Measurements from ENCODE around the gene GSX1.
A peak's percentile ranks its signal among the peaks of the same experiment; 100 is the strongest.

GSX1 gene

GRCh38 chr13:27830010-27830409 is 37.7 kb downstream of the GSX1 start:
- DNase-seq (ENCODE audit: low read depth in 4 of 4, low spot score in 1 of 4): peak; percentile 28 to 49 (median 42)

DNA sequence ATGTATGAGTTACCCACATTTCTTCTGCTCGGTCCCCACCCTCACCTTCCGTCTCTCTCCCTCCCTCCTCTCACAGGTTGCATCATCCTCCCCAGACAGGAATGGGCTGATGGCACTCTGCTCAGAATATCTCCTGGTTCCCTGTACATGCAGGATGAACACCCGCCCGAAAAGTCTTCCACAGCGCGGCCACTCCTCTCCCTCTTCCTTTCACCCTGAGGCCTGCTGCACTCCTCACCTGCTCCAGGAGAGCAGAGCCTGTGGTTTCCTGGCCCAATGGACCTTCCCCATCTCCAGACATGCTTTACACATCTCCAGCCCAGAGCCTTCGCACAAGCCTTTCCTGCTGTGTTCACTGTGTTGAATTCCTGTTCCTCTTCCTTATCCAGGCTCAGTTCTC is 40.9 kb downstream of the GSX1 start:
- DNase-seq (ENCODE audit: low read depth in 4 of 4, low spot score in 1 of 4): no peak

DNA sequence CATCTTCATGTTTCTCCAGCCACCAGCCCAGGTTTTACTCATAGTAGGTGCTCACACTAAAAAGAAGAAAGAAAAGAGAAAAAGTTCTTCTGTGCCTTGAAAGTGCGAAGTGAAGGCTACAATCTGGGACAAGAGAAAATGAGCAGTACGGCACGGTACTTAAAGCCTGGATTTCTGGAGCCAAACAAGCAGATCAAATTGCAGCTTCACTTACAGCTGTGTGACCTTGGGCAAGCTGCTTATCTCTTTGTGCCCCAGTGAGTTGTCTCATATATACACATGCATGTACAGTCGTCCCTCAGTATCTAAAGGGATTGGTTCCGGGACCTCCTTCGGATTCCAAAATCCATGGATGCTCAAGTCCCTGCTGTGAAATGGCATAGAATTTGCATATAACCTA is 41.8 kb downstream of the GSX1 start:
- no peak for DNase-seq (ENCODE audit: low read depth in 4 of 4, low spot score in 1 of 4)

GRCh38 chr13:27835799-27836198 is 43.5 kb downstream of the GSX1 start:
- no peak for DNase-seq (ENCODE audit: low read depth in 4 of 4, low spot score in 1 of 4)

GRCh38 chr13:27839809-27840467 is 47.7 kb downstream of the GSX1 start:
- DNase-seq (ENCODE audit: low read depth in 4 of 4, low spot score in 1 of 4): no peak

DNA sequence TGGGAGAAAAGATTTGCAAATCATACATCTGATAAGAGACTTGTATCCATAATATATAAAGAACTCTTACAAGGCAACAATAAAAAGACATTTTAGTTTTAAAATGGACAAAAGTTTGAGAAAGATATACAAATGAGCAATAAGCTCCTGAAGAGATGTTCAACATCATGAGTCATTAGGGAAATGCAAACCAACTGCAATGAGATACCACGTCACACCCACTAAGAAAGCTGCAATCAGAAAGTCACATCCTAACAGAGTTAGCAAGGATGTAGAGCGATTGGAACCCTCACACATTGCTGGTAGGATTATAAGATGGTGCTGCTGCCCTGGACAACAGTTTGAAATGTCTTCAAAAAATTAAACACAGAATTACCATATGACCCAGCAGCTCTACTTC is 50.3 kb downstream of the GSX1 start:
- no peak for DNase-seq (ENCODE audit: low read depth in 4 of 4, low spot score in 1 of 4)
